AG10803 (cell line): Measurements from ENCODE around the gene ENHO.

Experiments used
- DNase-seq: peaks from one replicate; pipeline ENCODE4 v3.0.0; 2010; ENCODE audit warnings: low read depth
- H3K4me3 ChIP-seq: 2 replicates; pipeline ENCODE4 v1.5.1; 2011; ENCODE audit warnings: mild to moderate bottlenecking, low read length, control low read depth
- TF ChIP-seq, protein P1 (sequence below): conservative IDR thresholded peaks from 2 replicates; pipeline ENCODE4 v1.5.1; 2011; ENCODE audit warnings: mild to moderate bottlenecking, low read length, control low read depth, inconsistent platforms

ENHO gene

DNA sequence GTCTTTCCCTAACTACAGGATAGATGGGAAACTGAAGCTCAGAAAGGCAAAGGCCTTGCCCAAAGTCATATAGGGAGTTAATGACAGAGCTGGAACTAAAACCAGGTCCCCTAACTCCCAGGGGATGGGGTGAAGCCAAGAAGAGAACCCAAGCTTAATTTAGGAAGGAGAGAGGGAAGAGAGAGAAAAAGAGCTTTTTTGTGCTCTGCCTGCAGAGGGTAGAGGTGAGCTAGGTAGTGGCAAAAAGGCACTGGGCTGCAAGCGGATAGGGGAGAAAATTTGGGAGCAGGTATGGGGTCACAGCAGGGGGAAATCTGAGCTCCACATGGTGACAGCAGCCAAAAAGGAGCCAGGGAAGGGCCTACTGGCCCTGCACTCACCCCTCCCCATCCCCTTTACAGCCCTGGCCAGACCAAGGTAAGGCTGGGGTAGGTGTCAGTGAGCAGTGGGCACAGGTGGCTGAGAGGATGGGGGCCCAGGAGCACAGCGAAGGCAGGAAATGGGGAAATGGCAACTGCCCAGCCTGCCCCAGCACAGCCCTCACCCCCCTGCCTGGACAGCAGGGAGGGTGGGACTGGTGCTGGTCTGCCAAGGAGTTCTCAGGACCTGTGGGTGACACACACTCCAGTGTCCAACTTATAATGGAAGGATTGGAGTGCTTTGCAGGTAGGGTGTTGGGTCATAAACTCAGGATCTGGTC lies 3.3 kb downstream of the ENHO start:
- TF ChIP-seq, protein P1, sequence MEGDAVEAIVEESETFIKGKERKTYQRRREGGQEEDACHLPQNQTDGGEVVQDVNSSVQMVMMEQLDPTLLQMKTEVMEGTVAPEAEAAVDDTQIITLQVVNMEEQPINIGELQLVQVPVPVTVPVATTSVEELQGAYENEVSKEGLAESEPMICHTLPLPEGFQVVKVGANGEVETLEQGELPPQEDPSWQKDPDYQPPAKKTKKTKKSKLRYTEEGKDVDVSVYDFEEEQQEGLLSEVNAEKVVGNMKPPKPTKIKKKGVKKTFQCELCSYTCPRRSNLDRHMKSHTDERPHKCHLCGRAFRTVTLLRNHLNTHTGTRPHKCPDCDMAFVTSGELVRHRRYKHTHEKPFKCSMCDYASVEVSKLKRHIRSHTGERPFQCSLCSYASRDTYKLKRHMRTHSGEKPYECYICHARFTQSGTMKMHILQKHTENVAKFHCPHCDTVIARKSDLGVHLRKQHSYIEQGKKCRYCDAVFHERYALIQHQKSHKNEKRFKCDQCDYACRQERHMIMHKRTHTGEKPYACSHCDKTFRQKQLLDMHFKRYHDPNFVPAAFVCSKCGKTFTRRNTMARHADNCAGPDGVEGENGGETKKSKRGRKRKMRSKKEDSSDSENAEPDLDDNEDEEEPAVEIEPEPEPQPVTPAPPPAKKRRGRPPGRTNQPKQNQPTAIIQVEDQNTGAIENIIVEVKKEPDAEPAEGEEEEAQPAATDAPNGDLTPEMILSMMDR, result no peak
- no peak for DNase-seq
- H3K4me3 ChIP-seq, result no peak overlapping the region

DNA sequence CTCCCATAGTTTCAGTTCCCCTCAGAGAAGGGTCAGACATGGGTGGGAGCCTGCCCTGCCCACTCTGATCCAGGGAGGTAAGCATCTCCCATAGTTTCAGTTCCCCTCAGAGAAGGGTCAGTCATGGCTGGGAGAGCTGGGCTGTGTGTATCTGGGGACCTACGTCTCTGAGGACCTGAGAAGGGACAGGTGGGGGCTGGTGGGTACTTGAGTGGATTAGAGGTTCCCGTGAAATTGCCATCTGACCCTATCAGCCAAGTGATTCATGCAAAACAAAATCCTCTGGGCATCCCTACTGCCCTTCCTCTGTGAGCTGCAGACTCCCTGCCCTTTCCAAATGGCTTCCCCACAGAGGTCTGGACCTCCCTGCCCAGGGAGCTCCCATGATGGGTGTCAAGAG lies 3.9 kb downstream of the ENHO start:
- H3K4me3 ChIP-seq, result no peak overlapping the region
- TF ChIP-seq, protein P1, result no peak
- DNase-seq, result no peak

DNA sequence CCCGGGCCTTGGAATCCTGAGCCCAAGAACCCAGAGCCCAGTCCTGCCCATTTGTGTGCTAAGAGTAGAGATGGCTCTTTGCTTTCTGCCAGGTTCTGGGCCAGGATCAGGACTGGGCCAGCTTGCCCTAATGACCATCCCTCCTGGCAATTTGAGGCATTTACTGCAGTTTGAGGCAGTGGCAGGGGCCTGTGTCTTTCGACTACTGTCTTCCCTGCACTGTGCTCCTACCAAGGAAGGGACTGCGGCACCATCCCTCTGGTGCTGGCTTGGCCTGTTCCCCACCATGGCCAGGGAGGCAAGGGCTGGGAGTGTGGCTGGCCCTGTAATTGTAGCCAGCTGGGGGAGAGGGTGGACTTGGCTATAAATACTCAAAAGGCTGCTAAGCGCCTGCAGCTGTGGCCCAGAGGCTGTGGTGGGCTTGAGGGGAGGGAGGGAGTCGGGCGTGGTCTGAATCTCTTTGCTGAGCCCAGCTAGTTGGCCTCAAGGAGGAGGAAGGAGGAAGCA lies 4.6 kb downstream of the ENHO start:
- TF ChIP-seq, protein P1, result no peak
- no peak overlapping the region for H3K4me3 ChIP-seq
- DNase-seq, result no peak

DNA sequence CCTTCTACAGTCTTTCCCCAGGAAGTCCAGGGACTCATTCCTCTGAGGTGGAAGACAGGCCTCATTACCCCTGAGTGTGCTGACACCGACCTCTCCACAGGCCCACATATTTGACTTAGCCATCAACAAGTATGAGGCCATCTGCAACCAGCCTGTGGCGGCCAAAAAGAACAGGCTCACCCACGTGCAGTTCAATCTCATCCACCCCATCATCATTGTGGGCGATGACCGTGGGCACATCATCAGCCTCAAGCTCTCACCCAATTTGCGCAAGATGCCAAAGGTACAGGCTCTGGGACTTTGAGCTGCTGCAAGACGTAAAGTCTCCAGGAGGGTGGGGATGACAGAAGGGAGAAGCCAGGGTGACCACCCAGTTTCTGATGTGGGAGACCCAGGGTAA lies 5.6 kb downstream of the ENHO start:
- DNase-seq, result no peak
- H3K4me3 ChIP-seq, result no peak overlapping the region
- TF ChIP-seq, protein P1, result no peak

DNA sequence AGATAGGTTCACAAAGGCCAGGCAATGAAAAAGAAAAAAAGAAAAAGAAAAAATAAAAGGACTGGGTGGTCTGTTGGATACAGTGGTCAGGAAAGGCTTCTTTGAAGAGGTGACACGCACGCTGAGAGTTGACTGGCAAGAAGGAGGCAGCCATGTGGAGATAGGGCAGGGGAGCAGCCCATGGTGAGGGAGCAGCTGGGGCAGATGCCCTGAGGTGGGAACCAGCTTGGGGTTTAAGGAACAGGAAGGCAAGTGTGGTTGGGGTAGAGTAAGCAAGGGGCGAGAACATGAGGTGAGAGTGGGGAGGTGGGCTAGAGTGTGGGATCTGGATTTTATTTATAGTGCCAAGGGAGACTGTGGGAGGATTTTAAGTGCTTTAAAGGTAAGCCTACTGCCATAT lies 6.8 kb downstream of the ENHO start:
- TF ChIP-seq, protein P1, result no peak
- no peak for DNase-seq

DNA sequence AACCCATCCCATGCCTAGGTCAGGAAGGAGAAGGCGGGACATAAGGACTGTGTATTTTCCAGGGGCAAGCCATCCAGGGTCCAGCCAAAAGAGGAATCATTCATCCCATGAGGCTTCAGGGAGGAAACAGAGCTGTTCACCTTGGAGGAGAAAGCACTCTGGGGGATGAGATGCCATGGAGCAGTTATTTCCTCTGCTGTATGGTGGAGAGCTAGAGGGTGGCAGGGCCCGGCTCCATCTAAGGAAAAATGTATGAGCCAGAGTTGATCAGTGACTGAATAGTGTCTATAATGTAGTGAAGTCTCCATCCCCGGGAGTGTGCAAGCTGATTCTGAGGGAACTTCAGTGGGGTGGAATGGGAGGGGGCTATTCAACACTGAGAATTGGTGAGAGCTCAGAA lies 8.0 kb downstream of the ENHO start:
- TF ChIP-seq, protein P1, result no peak
- DNase-seq, result no peak
- H3K4me3 ChIP-seq, result no peak overlapping the region

More for the DNA sequence above, 6.8 kb downstream of the ENHO start:
- H3K4me3 ChIP-seq, result no peak overlapping the region

DNA sequence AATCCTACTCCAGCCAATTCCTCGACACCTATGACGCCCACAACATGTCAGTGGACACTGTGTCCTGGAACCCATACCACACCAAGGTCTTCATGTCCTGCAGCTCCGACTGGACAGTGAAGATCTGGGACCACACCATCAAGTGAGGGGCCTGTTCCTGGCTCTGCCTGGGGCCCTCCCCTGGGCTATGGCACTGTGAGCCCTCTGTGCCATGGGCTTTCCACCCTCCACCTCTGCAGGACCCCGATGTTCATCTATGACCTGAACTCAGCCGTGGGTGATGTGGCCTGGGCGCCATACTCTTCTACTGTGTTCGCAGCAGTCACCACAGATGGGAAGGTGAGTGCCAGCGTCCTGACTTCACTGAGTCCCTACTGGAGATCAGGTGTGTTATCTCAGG lies 8.4 kb downstream of the ENHO start:
- TF ChIP-seq, protein P1, result no peak
- no peak for DNase-seq
- H3K4me3 ChIP-seq, result no peak overlapping the region
